ENCODE data around the gene UBAP2.

Gene UBAP2

GRCh38 chr9:34037626-34038025 lies 11.1 kb downstream of the UBAP2 start:
- no peak for DNase-seq (ENCODE audit: low read depth)
- no peak overlapping the region for H3K4me3 ChIP-seq (ENCODE audit: low read depth, low read length)
- TF ChIP-seq CTCF (IDR thresholded peaks at IDR 0.05; ENCODE audit: low read depth, low read length, missing control alignments): no peak
- in situ Hi-C loops (cut with HindIII; ENCODE audit: low sequenced_read_pairs): no loop called here

GRCh38 chr9:34036625-34037024 lies 12.1 kb downstream of the UBAP2 start:
- no peak for TF ChIP-seq CTCF (IDR thresholded peaks at IDR 0.05; ENCODE audit: low read depth, low read length, missing control alignments)
- no peak for DNase-seq (ENCODE audit: low read depth)
- H3K4me3 ChIP-seq (ENCODE audit: low read depth, low read length): no peak overlapping the region
- in situ Hi-C loops (cut with HindIII; ENCODE audit: low sequenced_read_pairs): no loop called here

DNA sequence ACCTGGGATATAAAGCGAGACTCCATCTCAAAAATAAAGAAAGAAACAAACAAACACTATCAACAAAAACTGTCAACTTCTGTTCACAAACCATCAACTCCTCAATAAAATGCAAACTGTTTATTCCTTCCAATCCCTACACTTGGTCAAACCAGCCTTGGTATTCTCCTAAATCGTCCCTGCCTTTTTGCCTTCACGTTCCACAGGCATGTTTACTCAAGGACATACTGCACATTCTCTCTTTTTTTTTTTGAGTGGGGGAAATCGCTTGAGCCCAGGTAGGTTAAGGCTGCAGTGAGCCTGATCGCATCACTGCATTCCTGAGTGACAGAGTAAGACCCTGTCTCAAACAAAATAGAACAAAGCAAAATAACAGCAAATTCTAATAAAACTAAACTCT lies 13.0 kb downstream of the UBAP2 start:
- no peak for DNase-seq (ENCODE audit: low read depth)
- TF ChIP-seq CTCF (IDR thresholded peaks at IDR 0.05; ENCODE audit: low read depth, low read length, missing control alignments): no peak
- in situ Hi-C loops (cut with HindIII; ENCODE audit: low sequenced_read_pairs): no loop called here
- no peak overlapping the region for H3K4me3 ChIP-seq (ENCODE audit: low read depth, low read length)

DNA sequence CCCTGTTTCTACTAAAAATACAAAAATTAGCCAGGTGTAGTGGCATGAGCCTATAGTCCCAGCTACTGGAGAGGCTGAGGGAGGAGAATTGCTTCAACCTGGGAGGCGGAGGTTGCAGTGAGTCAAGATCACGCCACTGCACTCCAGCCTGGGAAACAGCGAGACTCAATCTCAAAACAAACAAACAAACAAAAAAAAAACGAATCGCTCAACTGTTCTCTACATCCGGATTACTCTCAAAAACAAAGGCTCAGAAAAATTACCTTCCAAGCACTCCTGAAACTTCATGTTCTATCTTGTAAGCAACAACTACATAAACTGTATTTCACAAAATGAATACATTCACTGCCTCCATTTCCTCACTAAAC lies 14.0 kb downstream of the UBAP2 start:
- in situ Hi-C loops (cut with HindIII; ENCODE audit: low sequenced_read_pairs): no loop called here
- DNase-seq (ENCODE audit: low read depth): no peak
- no peak overlapping the region for H3K4me3 ChIP-seq (ENCODE audit: low read depth, low read length)
- TF ChIP-seq CTCF (IDR thresholded peaks at IDR 0.05; ENCODE audit: low read depth, low read length, missing control alignments): no peak

- DNase-seq (ENCODE audit: low read depth): no peak
- in situ Hi-C loops (cut with HindIII; ENCODE audit: low sequenced_read_pairs): no loop called here
- no peak for TF ChIP-seq CTCF (IDR thresholded peaks at IDR 0.05; ENCODE audit: low read depth, low read length, missing control alignments)
- H3K4me3 ChIP-seq (ENCODE audit: low read depth, low read length): no peak overlapping the region
Observed at GRCh38 chr9:34032631-34033030, 16.1 kb downstream of the UBAP2 start.

DNA sequence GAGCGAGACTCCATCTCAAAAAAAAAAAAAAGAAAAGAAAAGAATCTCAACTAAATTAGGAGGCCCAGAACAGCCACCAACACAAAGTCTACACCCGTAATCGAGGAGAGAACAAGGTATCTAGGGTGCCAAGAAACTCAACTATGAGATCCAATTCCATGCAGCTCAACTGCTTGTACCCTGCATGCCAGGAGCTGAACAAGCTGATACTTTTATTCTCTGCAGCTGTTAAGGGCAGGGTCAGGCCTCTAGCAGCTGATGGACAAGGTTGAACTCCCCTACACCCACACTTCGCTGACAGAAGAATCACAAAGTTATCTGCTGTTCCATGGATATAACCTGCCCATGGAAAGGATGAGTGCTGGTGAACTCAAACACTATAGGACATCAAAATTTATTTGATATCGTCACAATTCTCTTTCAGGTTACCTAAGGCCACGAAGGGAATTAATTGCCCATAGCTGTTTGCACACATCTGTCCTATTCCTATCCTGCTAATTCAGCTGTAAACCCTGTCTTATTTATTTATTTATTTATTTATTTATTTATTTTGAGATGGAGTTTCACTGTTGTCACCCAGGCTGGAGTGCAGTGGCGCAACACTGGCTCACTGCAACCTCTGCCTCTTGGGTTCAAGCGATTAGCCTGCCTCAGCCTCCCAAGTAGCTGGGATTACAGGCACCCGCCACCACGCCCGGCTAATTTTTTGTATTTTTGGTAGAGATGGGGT lies 20.7 kb downstream of the UBAP2 start:
- no peak for TF ChIP-seq CTCF (IDR thresholded peaks at IDR 0.05; ENCODE audit: low read depth, low read length, missing control alignments)
- in situ Hi-C loops (cut with HindIII; ENCODE audit: low sequenced_read_pairs): no loop called here
- H3K4me3 ChIP-seq (ENCODE audit: low read depth, low read length): no peak overlapping the region
- no peak for DNase-seq (ENCODE audit: low read depth)
